ENCODE data around the gene PLCZ1. TPM values are rescaled to one million over a fixed set of nuclear protein-coding genes. Genes with fewer than 3 reads are reported as not detected.
"Not testable (repeated sequence)": the region's sequence is repeated elsewhere in the genome, so short reads cannot be mapped to it uniquely, and the experiment has no call there.

The PLCZ1 gene
- total RNA-seq, result not detected in 2 replicates

GRCh38 chr12:18737819-18738218, at the start of gene PLCZ1, which contains the start of gene CAPZA3:
Gene PLCZ1, minus strand, starts transcription at chr12:18738012. Its CDS starts 641 bp downstream, at chr12:18737371.
Gene CAPZA3, plus strand, starts transcription at chr12:18738119. Its CDS starts 150 bp downstream, at chr12:18738269.
- no peak for DNase-seq (ENCODE audit: low read depth)
- TF ChIP-seq CTCF (IDR thresholded peaks at IDR 0.05; ENCODE audit: insufficient read depth, low read depth, low read length), result no peak
- H3K4me3 ChIP-seq (ENCODE audit: low read depth, low read length), result no peak within 1 kb of the TSS

- DNase-seq (ENCODE audit: low read depth); H3K4me3 ChIP-seq (ENCODE audit: low read depth, low read length): not testable (repeated sequence)
Observed at GRCh38 chr12:18785465-18785864, 47.7 kb upstream of the PLCZ1 start.

GRCh38 chr12:18782827-18783226, 45.0 kb upstream of the PLCZ1 start:
- H3K4me3 ChIP-seq (ENCODE audit: low read depth, low read length), result no peak overlapping the region
- no peak for DNase-seq (ENCODE audit: low read depth)
- TF ChIP-seq CTCF (IDR thresholded peaks at IDR 0.05; ENCODE audit: insufficient read depth, low read depth, low read length), result no peak

GRCh38 chr12:18766479-18766878, 28.7 kb upstream of the PLCZ1 start:
- DNase-seq (ENCODE audit: low read depth); H3K4me3 ChIP-seq (ENCODE audit: low read depth, low read length): not testable (repeated sequence)

- DNase-seq (ENCODE audit: low read depth), result no peak
- TF ChIP-seq CTCF (IDR thresholded peaks at IDR 0.05; ENCODE audit: insufficient read depth, low read depth, low read length), result no peak
- H3K4me3 ChIP-seq (ENCODE audit: low read depth, low read length), result no peak overlapping the region
Observed at GRCh38 chr12:18755341-18755740, 17.5 kb upstream of the PLCZ1 start.

GRCh38 chr12:18754124-18754707, 16.4 kb upstream of the PLCZ1 start:
- TF ChIP-seq CTCF (IDR thresholded peaks at IDR 0.05; ENCODE audit: insufficient read depth, low read depth, low read length), result no peak
- H3K4me3 ChIP-seq (ENCODE audit: low read depth, low read length), result no peak overlapping the region
- no peak for DNase-seq (ENCODE audit: low read depth)

- no peak for DNase-seq (ENCODE audit: low read depth)
- no peak overlapping the region for H3K4me3 ChIP-seq (ENCODE audit: low read depth, low read length)
- TF ChIP-seq CTCF (IDR thresholded peaks at IDR 0.05; ENCODE audit: insufficient read depth, low read depth, low read length), result no peak
Observed at GRCh38 chr12:18753481-18754123, 15.8 kb upstream of the PLCZ1 start.

GRCh38 chr12:18752947-18753346, 15.1 kb upstream of the PLCZ1 start:
- no peak for DNase-seq (ENCODE audit: low read depth)
- TF ChIP-seq CTCF (IDR thresholded peaks at IDR 0.05; ENCODE audit: insufficient read depth, low read depth, low read length), result no peak
- H3K4me3 ChIP-seq (ENCODE audit: low read depth, low read length), result no peak overlapping the region
